ENCODE data around the gene UBXN11.
"Not testable (repeated sequence)": the region's sequence is repeated elsewhere in the genome, so short reads cannot be mapped to it uniquely, and the experiment has no call there.

Gene UBXN11

DNA sequence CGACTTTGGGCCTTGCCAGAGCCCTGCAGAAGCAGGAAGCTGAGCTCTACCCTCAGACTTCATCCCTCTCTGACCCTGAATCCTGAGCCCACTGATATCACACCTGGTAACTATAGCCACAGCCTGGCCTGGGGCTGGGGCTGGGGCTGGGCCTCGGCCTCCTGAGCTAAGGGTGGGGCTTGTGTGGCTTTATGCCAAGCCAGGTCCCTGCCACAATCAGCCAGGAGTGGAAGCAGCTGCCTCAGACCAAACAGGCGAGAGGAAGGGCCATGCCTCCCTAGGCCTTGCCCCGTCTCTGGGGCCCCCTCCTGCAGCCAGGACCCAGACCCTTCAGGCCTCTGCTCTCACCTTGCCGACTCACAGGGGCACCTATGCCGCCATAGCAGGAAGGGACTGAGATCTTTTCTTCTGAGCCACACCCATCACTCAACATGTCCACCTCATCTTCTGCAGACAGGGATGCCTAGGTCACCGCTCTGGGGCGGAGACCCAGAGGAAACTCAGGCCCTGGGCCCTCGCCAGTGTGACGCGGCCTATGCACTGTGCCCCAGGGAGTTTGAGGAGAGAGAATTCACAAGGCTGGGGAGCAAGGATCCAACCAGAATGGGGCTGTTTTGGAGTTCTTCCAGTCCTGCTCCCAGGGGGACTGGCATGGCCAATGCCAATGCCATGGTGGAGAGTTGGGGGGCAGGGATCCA lies 5.7 kb downstream of the UBXN11 start:
- DNase-seq = no peak

DNA sequence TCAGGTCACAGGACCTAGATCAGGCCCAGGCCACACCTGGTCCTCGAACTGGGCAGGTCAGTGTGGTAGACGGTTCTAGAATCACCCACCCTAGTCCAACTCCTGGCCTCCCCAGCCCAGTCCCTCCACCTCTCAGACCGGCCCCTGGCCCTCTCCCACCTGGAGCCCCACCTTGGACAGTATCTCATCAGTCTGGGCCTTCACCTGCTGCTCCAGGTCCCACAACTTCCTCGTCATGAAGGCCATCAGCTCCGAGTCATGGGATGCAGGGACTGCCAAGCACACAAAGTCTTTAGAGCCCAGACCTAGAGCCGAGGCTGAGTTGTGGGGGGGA lies 8.7 kb downstream of the UBXN11 start:
- no peak for DNase-seq

GRCh38 chr1:26297057-26297790 lies 9.2 kb downstream of the UBXN11 start:
- no peak for DNase-seq

DNA sequence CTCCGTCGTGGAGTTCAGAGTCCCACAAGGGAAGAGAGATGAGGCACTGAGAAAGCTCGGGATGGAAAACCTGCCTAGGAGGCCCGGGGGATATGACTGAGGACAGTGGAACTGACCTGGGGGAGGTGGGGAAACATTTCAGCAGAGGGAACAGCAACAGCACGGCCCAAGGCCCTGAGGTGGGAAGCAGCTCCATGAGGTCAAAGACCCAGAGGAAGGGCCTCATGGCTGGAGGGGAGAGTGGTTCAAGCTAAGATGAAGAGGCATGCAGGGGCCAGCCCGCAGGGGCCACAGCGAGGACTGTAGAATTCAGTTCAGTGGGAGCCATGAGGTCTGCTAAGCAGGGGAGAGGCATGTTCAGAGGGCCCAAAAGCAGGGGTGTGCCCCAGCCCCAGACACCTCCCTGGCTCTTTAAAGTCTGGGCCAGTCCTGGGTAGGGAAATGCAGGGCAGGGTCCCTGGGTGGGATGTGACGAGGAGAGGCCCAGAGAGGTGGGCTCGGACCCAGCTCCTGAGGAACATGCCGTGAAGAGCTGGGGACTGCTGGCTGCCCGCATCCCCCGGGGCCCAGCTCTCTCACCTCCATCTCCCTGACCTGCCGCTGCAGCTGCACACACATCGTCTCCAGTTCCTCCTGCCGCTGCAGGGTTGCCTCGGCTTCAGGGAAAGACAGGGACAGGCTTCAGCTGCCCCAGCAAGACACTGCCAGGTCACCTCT lies 9.9 kb downstream of the UBXN11 start:
- no peak for DNase-seq

GRCh38 chr1:26295194-26296138 lies 11.0 kb downstream of the UBXN11 start:
- no peak for DNase-seq

- DNase-seq = no peak
These were observed 12.4 kb downstream of the UBXN11 start for GRCh38 chr1:26293911-26294463.

- not testable (repeated sequence) for DNase-seq
These were observed 13.7 kb downstream of the UBXN11 start for GRCh38 chr1:26292735-26293134.

- no peak for DNase-seq
These were observed 14.5 kb downstream of the UBXN11 start for GRCh38 chr1:26291939-26292338.

DNA sequence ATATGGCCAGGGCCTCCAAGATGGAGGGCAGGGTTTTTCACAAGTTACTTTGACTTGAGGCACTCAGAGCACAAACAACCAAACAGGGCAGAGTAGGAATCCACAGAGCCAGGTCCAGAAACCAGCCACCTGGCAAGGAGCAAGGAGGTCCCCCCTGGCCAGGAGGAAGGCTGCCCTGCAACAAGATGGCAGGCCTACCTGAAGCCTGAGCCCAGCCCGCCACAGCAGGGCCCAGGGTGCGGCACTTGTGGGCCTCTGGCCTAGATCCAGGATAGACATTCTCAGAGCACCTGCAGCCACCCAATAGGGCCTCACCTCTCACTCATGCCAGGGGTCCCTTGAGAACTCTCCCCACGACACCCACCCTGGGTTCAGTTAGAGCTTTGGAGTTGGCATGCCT lies 15.0 kb downstream of the UBXN11 start:
- DNase-seq = no peak

DNA sequence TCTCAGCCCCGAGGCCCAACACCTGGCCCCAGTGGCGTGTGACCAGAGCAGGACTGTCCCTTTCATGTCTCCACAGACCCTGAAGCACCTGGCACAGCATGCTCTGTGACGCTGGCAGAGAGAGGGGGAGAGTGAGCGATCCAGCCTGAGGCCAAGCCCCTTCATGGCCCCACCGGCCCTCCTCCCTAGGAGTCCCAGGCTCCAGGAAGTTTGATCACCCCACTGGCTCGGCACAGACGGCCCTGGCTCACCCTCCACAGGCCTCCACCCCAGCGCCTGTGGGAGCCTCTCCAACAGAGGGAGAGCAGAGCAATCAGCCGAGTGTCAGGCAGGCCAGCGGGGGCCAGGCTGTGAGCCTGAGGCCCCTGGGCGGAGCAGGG lies 15.6 kb downstream of the UBXN11 start:
- DNase-seq = no peak

GRCh38 chr1:26290122-26290881 lies 16.1 kb downstream of the UBXN11 start:
- no peak for DNase-seq

GRCh38 chr1:26289158-26290059 lies 17.0 kb downstream of the UBXN11 start:
- no peak for DNase-seq

GRCh38 chr1:26288311-26288941 lies 18.0 kb downstream of the UBXN11 start:
- DNase-seq = no peak

DNA sequence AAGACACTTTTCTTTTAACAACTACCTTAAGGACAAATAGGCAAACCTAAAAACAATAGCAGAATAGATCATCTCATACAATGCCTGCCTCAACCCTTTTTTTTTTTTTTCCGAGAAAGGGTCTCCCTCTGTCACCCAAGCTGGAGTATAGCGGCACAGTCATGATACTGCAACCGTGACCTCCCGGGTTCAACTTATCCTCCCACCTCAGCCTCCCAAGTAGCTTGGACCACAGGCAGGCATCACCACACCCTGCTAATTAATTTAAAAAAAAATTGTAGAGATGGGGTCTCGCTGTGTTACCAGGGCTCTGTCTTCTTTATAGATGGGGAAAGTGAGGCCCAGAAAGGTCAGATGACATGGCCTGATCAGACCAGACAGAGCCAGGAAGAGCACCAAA lies 18.6 kb downstream of the UBXN11 start:
- no peak for DNase-seq

DNA sequence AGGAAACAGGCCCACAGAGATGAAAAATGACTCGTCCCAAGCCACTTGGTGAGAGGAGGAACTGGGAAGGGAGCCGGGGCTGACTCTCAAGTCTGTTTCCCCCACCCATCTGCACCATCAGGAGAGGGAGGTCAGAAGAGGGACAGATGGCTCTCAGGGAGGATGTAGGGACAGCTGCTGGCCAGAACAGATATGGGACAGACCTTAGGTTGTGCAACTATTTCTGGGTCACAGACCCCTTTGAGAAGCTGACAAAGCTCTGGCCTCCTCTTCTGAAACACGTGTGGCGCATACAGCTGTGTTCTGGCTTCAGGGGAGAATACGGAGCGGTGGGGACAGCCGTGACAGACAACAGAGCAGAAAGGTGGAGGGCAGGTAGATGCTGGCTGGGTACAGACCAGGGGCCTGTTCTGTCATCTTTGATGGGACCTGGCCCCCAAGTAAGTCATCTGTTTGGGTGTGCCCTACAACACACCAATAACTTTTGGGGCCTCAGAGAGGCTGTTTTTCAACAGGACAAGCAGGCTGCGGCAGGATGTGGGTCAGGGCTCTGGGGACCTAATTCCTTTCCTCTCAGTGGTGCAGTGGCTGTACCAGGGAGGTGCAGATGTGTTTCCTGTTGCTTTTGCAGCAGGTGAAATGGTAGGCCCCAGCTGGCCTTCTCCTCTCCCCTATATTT lies 19.3 kb downstream of the UBXN11 start:
- DNase-seq = no peak

DNA sequence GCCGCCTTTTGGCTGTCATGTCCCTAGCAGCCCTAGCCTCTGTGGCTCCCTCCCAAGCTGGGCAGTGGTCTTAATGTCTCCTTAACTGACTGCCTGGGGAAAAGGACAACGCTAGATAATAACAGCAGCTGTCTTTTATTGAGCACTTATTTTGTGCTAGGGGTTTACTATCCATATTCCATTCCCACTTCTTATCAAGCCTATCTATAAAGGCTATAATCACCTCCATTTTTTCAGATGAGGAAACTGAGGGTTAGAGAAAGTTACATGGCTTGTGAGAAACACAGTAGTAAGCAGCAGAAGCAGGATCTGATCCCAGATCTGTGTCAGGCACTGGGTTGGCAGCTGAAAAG lies 20.4 kb downstream of the UBXN11 start:
- no peak for DNase-seq

DNA sequence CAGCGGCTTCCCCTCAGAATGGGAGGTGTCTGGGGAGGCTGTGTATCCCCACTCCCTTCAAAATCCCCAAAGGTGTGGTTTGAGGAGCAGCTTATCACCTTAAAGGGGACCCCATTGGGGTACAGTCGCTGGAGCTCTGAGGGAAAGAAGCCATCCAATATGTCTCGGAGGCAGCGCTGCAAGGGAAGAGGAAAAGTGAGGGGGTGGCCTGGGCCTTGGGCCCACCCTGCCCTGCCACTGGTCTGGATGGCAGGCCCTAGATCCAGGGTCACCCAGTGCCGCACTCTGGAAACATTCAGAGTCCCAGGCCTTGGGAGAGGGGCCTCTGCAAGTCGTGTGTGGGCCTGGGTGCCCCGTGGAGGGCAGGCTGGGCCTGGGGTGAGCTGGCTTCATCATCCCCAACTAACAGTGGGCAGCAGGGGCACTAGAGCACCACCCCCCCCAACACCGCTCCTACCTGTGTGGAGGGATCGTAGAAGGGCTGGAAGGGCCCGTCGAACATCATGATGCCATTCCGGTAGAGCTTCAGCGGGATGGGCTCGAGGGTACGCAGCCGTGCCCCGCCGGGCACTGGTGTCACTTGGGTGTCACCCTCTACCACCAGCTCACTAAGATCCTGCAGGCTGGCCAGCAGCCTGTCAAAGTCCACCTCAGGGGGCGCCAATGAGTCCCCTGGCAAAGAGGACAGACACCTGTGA lies 20.9 kb downstream of the UBXN11 start:
- DNase-seq = no peak

DNA sequence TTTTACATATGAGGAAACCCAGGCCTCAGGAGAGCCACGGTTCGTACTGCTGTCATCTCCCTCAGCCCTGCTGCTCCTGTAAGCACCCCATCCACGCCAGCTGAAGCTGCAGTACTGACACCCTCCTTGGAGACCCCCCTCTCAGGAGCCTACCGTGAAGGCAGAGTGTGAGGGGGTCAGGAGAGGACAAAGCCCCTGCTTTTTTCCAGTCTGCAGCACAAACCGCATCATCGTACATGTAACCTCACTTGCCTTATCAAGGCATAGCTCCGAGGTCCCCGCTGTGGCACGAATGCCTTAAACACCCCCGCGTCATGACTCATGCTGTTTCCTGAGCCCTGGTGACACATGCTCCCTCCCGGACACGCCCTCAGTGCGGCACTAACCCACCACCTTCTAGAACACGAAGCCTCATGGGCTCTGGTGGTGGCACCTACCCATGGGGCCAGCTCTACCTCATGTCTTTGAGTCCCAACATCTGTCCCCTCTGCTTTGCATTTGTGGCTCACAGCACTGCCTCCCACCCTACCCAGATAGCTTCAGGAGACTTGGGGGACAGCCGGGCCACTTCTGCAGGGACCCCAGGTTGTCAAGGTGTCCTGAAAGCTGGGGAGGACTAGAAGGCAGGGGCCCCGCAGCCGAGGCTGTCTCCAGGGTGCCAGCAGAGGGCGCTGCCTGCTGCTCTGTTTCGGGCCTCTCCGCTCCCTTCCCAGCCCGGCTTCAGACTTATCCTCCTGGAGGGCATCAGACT lies 21.7 kb downstream of the UBXN11 start:
- no peak for DNase-seq
